HepG2 (cell line): ENCODE measurements around the gene SH2D3A. TPM values are rescaled to one million over a fixed set of nuclear protein-coding genes. Genes with fewer than 3 reads are reported as not detected.
A peak's percentile ranks its signal among the peaks of the same experiment; 100 is the strongest.

Experiments
- EEA1 ChIP-seq: sonication (generic); formaldehyde crosslinking; IDR thresholded peaks from 2 replicates; pipeline ENCODE4 v1.5.1; 2020; ENCODE audit warnings: mild to moderate bottlenecking, missing genetic modification reagents, borderline replicate concordance
- ELF3 ChIP-seq: IDR thresholded peaks from 2 replicates; pipeline ENCODE4 v1.6.1; 2016; ENCODE audit warnings: missing genetic modification reagents, missing compliant biosample characterization
- HMG20B ChIP-seq: conservative IDR thresholded peaks from 2 replicates; pipeline ENCODE4 v1.6.1; 2016; ENCODE audit warnings: missing genetic modification reagents, missing compliant biosample characterization
- HMGXB3 ChIP-seq: sonication (generic); formaldehyde crosslinking; IDR thresholded peaks from 2 replicates; pipeline ENCODE4 v1.4.0; 2020; ENCODE audit warnings: missing genetic modification reagents, borderline replicate concordance
- KLF13 ChIP-seq: sonication (generic); formaldehyde crosslinking; IDR thresholded peaks from 2 replicates; pipeline ENCODE4 v1.4.0; 2020; ENCODE audit warnings: mild to moderate bottlenecking, missing genetic modification reagents
- RAD51 ChIP-seq: fragments of 450-650 bp; IDR thresholded peaks from 2 replicates; pipeline ENCODE4 v1.6.1; 2016; ENCODE audit warnings: borderline replicate concordance
- RBFOX2 ChIP-seq: fragments of 200-400 bp; formaldehyde crosslinking; IDR thresholded peaks from 2 replicates; pipeline ENCODE4 v1.6.1; 2017; ENCODE audit warnings: low read depth, mild to moderate bottlenecking, low read length
- THAP11 ChIP-seq: IDR thresholded peaks from 2 replicates; pipeline ENCODE4 v1.6.1; 2016; ENCODE audit warnings: missing biosample characterization, missing genetic modification reagents
- ZNF205 ChIP-seq: IDR thresholded peaks from 2 replicates; pipeline ENCODE4 v1.6.1; 2018; ENCODE audit warnings: missing biosample characterization, missing genetic modification reagents
- ZNF619 ChIP-seq: sonication (generic); formaldehyde crosslinking; IDR thresholded peaks from 2 replicates; pipeline ENCODE4 v1.4.0; 2020; ENCODE audit warnings: mild to moderate bottlenecking, missing genetic modification reagents
- ZNF766 ChIP-seq: sonication (generic); formaldehyde crosslinking; IDR thresholded peaks from 2 replicates; pipeline ENCODE4 v1.5.0; 2020; ENCODE audit warnings: missing genetic modification reagents, borderline replicate concordance
- ZSCAN30 ChIP-seq: sonication (generic); formaldehyde crosslinking; IDR thresholded peaks from 2 replicates; pipeline ENCODE4 v1.5.0; 2020; ENCODE audit warnings: mild to moderate bottlenecking, missing genetic modification reagents
- polyA plus RNA-seq, 8 experiments: library from polyadenylated mRNA; depleted of rRNA in 3 of 8; stranded (reverse) in 7 of 8; unstranded in 1 of 8; fragments of >200 nt; fragmentation: Illumina TruSeq in 4 of 8; extraction: Trizol in 4 of 8; gene quantifications; 2 replicates each; pipeline versions ENCODE4 v1.2.1 to v1.2.3, GENCODE V29; 2011 to 2016; ENCODE audit warnings: low read depth in 4 of 8, missing spikeins in 1 of 8, mixed read lengths in 1 of 8; ENCODE audit not compliant: insufficient read depth in 1 of 8
- total RNA-seq, 5 experiments: library from RNA; depleted of rRNA; stranded (reverse); fragments of >200 nt; fragmentation: Illumina TruSeq; extraction: Trizol; gene quantifications; 2 replicates each; pipeline ENCODE4 v1.2.3, GENCODE V29; 2016; ENCODE audit warnings: low read depth in 1 of 5
- TF ChIP-seq, protein P1 (sequence below): sonication (generic); formaldehyde crosslinking; IDR thresholded peaks from 2 replicates; pipeline ENCODE4 v1.4.0; 2020; ENCODE audit warnings: missing genetic modification reagents
- TF ChIP-seq, protein P2 (sequence below): sonication (generic); formaldehyde crosslinking; IDR thresholded peaks from 2 replicates; pipeline ENCODE4 v1.9.0; 2022; ENCODE audit warnings: missing genetic modification reagents, mild to moderate bottlenecking, borderline replicate concordance
- TF ChIP-seq, protein P3 (sequence below): sonication (generic); formaldehyde crosslinking; IDR thresholded peaks from 2 replicates; pipeline ENCODE4 v1.8.1; 2023; ENCODE audit warnings: mild to moderate bottlenecking, missing genetic modification reagents
- TF ChIP-seq, protein P4 (sequence below): sonication (generic); formaldehyde crosslinking; conservative IDR thresholded peaks from 2 replicates; pipeline ENCODE4 v1.4.0; 2020; ENCODE audit warnings: mild to moderate bottlenecking, missing genetic modification reagents, moderate library complexity

Gene SH2D3A
- total and polyA plus RNA-seq, 2 of the 13 experiments (the other 11 are each of a cell fraction or from before 2014, with no cell fraction given) = 1.0 to 2.2 TPM

DNA sequence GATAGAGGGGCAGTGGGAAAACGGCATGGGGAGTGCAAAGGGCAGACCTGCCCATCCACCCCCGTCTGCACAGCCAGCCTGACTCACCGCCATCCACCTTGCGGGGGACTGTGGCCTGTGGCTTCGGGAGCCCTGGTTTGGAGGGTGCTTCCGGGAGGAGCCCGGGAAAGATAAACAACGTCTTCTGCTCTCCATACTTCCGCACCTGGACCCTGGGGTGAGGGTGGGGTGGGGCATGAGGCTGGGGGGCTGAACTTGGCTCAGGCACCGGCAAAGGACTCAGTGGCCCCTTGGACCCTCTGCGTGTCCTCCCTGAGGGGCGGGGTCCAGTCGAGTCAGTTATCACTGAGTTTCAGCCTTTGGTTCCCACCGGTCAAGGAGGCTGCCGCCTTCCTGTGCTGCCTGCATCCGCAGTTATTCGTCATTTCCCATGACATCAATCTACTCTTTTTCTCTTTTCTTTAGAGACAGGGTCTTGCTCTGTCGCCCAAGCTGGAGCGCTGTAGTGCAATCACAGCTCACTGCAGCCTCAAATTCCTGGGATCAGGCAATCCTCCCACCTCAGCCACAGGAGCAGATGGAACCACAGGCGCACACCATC, 33.0 kb downstream of the SH2D3A start (continued):
- TF ChIP-seq, protein P1, sequence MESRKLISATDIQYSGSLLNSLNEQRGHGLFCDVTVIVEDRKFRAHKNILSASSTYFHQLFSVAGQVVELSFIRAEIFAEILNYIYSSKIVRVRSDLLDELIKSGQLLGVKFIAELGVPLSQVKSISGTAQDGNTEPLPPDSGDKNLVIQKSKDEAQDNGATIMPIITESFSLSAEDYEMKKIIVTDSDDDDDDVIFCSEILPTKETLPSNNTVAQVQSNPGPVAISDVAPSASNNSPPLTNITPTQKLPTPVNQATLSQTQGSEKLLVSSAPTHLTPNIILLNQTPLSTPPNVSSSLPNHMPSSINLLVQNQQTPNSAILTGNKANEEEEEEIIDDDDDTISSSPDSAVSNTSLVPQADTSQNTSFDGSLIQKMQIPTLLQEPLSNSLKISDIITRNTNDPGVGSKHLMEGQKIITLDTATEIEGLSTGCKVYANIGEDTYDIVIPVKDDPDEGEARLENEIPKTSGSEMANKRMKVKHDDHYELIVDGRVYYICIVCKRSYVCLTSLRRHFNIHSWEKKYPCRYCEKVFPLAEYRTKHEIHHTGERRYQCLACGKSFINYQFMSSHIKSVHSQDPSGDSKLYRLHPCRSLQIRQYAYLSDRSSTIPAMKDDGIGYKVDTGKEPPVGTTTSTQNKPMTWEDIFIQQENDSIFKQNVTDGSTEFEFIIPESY (CRISPR knock-in tag) = no peak
- TF ChIP-seq, protein P2, sequence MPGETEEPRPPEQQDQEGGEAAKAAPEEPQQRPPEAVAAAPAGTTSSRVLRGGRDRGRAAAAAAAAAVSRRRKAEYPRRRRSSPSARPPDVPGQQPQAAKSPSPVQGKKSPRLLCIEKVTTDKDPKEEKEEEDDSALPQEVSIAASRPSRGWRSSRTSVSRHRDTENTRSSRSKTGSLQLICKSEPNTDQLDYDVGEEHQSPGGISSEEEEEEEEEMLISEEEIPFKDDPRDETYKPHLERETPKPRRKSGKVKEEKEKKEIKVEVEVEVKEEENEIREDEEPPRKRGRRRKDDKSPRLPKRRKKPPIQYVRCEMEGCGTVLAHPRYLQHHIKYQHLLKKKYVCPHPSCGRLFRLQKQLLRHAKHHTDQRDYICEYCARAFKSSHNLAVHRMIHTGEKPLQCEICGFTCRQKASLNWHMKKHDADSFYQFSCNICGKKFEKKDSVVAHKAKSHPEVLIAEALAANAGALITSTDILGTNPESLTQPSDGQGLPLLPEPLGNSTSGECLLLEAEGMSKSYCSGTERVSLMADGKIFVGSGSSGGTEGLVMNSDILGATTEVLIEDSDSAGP (CRISPR knock-in tag) = 0 out of 2 replicates have a peak, but pooled peaks have one; percentile 37
- TF ChIP-seq HMGXB3 (CRISPR knock-in tag) (0 out of 2 replicates have a peak, but pooled peaks have one; percentile 18), RBFOX2 (0 out of 2 replicates have a peak, but pooled peaks have one; percentile 36), EEA1 (CRISPR knock-in tag) (no peak), RAD51 (no peak), KLF13 (CRISPR knock-in tag) (no peak), ZNF205 (CRISPR knock-in tag) (no peak), ZNF766 (no peak), HMG20B (no peak), ELF3 (CRISPR knock-in tag) (peak; percentile 96), ZNF619 (CRISPR knock-in tag) (no peak), ZSCAN30 (CRISPR knock-in tag) (no peak), THAP11 (CRISPR knock-in tag) (peak; percentile 65)
- TF ChIP-seq, protein P3, sequence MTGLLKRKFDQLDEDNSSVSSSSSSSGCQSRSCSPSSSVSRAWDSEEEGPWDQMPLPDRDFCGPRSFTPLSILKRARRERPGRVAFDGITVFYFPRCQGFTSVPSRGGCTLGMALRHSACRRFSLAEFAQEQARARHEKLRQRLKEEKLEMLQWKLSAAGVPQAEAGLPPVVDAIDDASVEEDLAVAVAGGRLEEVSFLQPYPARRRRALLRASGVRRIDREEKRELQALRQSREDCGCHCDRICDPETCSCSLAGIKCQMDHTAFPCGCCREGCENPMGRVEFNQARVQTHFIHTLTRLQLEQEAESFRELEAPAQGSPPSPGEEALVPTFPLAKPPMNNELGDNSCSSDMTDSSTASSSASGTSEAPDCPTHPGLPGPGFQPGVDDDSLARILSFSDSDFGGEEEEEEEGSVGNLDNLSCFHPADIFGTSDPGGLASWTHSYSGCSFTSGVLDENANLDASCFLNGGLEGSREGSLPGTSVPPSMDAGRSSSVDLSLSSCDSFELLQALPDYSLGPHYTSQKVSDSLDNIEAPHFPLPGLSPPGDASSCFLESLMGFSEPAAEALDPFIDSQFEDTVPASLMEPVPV (CRISPR knock-in tag) = no peak
- TF ChIP-seq, protein P4, sequence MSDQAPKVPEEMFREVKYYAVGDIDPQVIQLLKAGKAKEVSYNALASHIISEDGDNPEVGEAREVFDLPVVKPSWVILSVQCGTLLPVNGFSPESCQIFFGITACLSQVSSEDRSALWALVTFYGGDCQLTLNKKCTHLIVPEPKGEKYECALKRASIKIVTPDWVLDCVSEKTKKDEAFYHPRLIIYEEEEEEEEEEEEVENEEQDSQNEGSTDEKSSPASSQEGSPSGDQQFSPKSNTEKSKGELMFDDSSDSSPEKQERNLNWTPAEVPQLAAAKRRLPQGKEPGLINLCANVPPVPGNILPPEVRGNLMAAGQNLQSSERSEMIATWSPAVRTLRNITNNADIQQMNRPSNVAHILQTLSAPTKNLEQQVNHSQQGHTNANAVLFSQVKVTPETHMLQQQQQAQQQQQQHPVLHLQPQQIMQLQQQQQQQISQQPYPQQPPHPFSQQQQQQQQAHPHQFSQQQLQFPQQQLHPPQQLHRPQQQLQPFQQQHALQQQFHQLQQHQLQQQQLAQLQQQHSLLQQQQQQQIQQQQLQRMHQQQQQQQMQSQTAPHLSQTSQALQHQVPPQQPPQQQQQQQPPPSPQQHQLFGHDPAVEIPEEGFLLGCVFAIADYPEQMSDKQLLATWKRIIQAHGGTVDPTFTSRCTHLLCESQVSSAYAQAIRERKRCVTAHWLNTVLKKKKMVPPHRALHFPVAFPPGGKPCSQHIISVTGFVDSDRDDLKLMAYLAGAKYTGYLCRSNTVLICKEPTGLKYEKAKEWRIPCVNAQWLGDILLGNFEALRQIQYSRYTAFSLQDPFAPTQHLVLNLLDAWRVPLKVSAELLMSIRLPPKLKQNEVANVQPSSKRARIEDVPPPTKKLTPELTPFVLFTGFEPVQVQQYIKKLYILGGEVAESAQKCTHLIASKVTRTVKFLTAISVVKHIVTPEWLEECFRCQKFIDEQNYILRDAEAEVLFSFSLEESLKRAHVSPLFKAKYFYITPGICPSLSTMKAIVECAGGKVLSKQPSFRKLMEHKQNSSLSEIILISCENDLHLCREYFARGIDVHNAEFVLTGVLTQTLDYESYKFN (CRISPR knock-in tag) = peak; percentile 86
